Sigmoid colon (tissue), 7 donors: ENCODE results near the gene NPAS2. TPM values are rescaled to one million over a fixed set of nuclear protein-coding genes. Genes with fewer than 3 reads are reported as not detected.

Source experiments
- DNase-seq: peaks from one replicate; pipeline ENCODE4 v3.0.0-alpha.2; 2019
- H3K27ac ChIP-seq, 4 donors: fragments of 200-600 bp; sonication (generic); one replicate each; pipeline ENCODE4 v1.5.1; 2016 to 2019; ENCODE audit warnings: mild to moderate bottlenecking in 1 of 4
- H3K27me3 ChIP-seq, 3 donors: fragments of 200-600 bp; sonication (generic); one replicate each; pipeline ENCODE4 v1.5.1; 2019; ENCODE audit warnings: mild to moderate bottlenecking in 1 of 3
- H3K36me3 ChIP-seq, 4 donors: fragments of 200-600 bp; sonication (generic); one replicate each; pipeline ENCODE4 v1.5.1; 2016 to 2019
- H3K4me1 ChIP-seq, 4 donors: fragments of 200-600 bp; sonication (generic); one replicate each; pipeline ENCODE4 v1.5.1; 2017 to 2019
- H3K4me3 ChIP-seq, 4 donors: fragments of 200-600 bp; sonication (generic); one replicate each; pipeline ENCODE4 v1.5.1; 2017 to 2019; ENCODE audit warnings: mild to moderate bottlenecking in 2 of 4, moderate library complexity in 1 of 4
- H3K9me3 ChIP-seq, 4 donors: fragments of 200-600 bp in 3 of 4; sonication (generic) in 3 of 4; one replicate each; pipeline versions ENCODE4 v1.5.1 to v1.6.1; 2013 to 2019
- EP300 ChIP-seq, 4 donors: sonication (generic); formaldehyde crosslinking; IDR thresholded peaks; one replicate each; pipeline ENCODE4 v1.6.1; 2017; ENCODE audit warnings: antibody characterized with exemption in 4 of 4
- POLR2A ChIP-seq, 2 donors: fragments of 450-650 bp; IDR thresholded peaks; one replicate each; pipeline ENCODE4 v1.6.1; 2016; ENCODE audit warnings: antibody characterized with exemption in 2 of 2, mild to moderate bottlenecking in 2 of 2, moderate library complexity in 2 of 2
- POLR2AphosphoS5 ChIP-seq, 4 donors: sonication (generic); formaldehyde crosslinking; IDR thresholded peaks; one replicate each; pipeline ENCODE4 v1.6.1; 2017; ENCODE audit warnings: antibody characterized with exemption in 4 of 4
- WGBS, 2 donors: extraction: QIAGEN DNeasy Blood & Tissue Kit; methylation state at CpG; one replicate each; pipeline ENCODE4 v1.1.7; 2013; 5-methylcytosine and 5-hydroxymethylcytosine counted together
- intact Hi-C: fragments of 100-400 bp; cut with DNase I; formaldehyde crosslinking; loops from one replicate; pipeline ENCODE4 v1.15.1; 2023
- polyA plus RNA-seq, 3 donors: library from polyadenylated mRNA; stranded (reverse); fragments of 200-250 nt; gene quantifications; one replicate each; pipeline ENCODE4 v1.2.3, GENCODE V29; 2013
- total RNA-seq, 4 donors: library from RNA; depleted of rRNA; stranded (reverse); fragments of >200 nt; gene quantifications; one replicate each; pipeline ENCODE4 v1.1.0, GENCODE V29; 2016
- TF ChIP-seq, protein P1 (sequence below), 4 experiments: fragments of 450-650 bp in 3 of 4; fragments of 200-600 bp in 1 of 4; IDR thresholded peaks; one replicate each; pipeline ENCODE4 v1.5.1; 2016 to 2019; ENCODE audit warnings: antibody characterized with exemption in 4 of 4, mild to moderate bottlenecking in 3 of 4, moderate library complexity in 2 of 4
- donor health status: healthy with polysubstance abuse.
- donor health status: Bipolar disorder and iron deficiency.
- donor health status: healthy.

The NPAS2 gene
- total and polyA plus RNA-seq, 7 donors = 14.2 to 53.9 (median 23.2) TPM

DNA sequence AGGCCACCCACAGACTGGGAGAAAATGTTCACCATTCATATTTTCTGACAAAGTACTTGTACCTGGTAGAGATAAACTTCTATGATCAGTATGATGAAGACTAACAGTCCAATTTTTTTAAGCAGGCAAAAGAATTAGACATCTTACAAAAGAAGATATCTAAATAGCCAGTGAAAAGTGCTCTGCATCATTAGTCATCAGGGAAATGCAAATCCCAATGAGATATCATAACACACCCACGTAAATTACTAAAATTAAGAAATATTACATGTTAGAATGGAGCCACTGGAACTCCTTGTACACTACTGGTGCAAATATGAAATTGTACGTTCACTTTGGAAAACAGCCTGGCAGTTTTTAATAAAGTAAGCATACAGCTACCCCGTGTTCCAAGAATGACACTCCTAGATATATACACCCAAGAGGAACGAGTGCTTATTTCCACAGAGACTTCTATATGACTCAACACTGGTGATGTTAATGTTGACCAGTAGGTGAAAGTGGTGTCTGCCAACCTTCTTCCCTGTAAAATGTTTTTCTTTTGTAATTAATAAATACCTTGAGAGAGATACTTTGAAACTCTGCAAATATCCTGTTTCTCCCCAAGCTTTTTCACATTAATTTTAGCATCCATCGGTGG lies 80.3 kb downstream of the NPAS2 start:
- H3K27ac ChIP-seq = no peak overlapping the region
- H3K27me3 ChIP-seq = no peaks in the 10 kb centered on the region
- no peaks in the 10 kb centered on the region for H3K9me3 ChIP-seq
- 93 to 96% methylated on average over 5 of the region's 5 CpGs for WGBS, 2 donors
- no peak overlapping the region for H3K4me3 ChIP-seq
- TF ChIP-seq EP300 (IDR thresholded peaks at IDR 0.05) = no peak
- H3K36me3 ChIP-seq = peaks cover 0 to under 1% (median 0%) of the 10 kb centered on the region in 4 donors
- DNase-seq = no peak
- H3K4me1 ChIP-seq = peaks cover 0 to 25% (median 24%) of the 10 kb centered on the region in 4 donors
- intact Hi-C loops = no loop called here

DNA sequence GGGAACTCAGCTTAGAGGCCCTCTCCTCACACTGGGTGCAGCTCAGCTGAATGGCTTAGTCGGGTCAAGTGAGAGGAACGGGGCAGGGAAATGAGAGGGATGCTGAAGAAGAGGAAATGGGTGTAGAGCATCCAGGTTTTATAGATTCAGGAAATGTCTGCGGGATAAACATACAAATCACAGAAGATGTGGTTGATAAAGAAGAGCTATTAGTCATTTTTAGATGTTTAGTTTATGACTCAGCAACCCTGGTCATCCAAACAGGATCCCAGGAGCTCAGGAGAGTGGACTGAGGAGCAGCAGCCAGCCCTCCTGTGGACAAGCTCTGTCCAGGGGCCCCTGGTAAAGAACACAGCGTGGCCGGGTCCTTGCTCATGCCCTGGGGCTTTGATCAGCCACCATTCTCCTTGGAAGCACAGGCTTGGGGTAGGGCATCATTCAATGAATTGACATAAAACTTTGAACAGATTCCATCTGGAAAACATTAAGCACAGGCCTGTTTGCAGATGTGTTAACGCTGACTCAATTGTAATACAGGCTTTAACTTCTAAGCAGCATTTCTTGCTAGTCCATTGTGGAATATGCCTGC lies 83.0 kb downstream of the NPAS2 start:
- TF ChIP-seq EP300 (IDR thresholded peaks at IDR 0.05) = no peak
- no peak for TF ChIP-seq POLR2A (IDR thresholded peaks at IDR 0.05)
- TF ChIP-seq, protein P1, sequence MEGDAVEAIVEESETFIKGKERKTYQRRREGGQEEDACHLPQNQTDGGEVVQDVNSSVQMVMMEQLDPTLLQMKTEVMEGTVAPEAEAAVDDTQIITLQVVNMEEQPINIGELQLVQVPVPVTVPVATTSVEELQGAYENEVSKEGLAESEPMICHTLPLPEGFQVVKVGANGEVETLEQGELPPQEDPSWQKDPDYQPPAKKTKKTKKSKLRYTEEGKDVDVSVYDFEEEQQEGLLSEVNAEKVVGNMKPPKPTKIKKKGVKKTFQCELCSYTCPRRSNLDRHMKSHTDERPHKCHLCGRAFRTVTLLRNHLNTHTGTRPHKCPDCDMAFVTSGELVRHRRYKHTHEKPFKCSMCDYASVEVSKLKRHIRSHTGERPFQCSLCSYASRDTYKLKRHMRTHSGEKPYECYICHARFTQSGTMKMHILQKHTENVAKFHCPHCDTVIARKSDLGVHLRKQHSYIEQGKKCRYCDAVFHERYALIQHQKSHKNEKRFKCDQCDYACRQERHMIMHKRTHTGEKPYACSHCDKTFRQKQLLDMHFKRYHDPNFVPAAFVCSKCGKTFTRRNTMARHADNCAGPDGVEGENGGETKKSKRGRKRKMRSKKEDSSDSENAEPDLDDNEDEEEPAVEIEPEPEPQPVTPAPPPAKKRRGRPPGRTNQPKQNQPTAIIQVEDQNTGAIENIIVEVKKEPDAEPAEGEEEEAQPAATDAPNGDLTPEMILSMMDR (IDR thresholded peaks at IDR 0.05) = no peak
- peak in 1 of 4 donors; percentile 25 for TF ChIP-seq POLR2AphosphoS5 (IDR thresholded peaks at IDR 0.05)
- Histone ChIP-seq H3K9me3 (no peaks in the 10 kb centered on the region), H3K4me1 (peaks cover 0 to 15% (median 12%) of the 10 kb centered on the region in 4 donors), H3K4me3 (no peak overlapping the region), H3K36me3 (peaks cover 0 to 5% (median 0%) of the 10 kb centered on the region in 4 donors), H3K27ac (peak overlapping the region in 2 of 4 donors; percentile 12 to 39), H3K27me3 (no peaks in the 10 kb centered on the region)
- no peak for DNase-seq
- intact Hi-C loops = no loop called here
- 53 to 66% methylated on average over 6 of the region's 6 CpGs for WGBS, 2 donors

DNA sequence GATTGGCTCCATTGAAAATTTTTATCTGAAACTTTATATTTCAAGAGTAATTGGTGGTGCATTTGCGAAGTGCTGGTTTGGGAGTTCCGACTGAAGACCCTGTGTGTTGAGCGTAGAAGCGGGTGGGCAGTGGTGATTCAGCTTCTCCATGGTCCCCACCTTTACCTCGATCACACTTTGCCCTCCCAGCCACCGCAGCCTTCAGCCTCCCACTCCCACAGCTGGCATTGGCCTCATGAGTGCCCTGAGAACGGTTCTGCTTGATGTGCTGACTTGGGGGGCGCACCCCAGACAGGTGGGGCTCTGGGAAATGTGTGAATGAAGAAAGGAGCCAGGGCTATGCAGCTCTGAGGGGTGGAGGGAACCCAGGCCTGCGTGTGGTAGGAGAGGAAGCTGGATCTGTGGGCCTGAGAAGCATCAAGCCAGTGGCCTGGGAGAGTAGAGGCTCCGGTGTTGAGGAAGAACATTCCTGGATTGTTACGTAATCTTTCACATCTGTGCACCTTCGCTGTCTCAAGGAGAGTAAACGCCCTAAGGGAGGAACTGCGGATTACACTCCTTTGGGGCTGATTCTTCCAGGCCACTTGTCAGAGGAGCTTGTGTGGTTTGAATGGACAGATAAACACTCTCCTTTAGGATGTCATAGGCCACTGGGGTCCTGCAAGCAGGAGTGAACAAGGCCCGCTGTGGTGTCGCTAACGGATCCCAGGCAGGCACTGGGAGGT lies 83.8 kb downstream of the NPAS2 start:
- no peak overlapping the region for H3K4me3 ChIP-seq
- intact Hi-C loops = no loop called here
- peaks cover 0 to 15% (median 12%) of the 10 kb centered on the region in 4 donors for H3K4me1 ChIP-seq
- peaks cover 0 to 5% (median 0%) of the 10 kb centered on the region in 4 donors for H3K36me3 ChIP-seq
- no peaks in the 10 kb centered on the region for H3K9me3 ChIP-seq
- TF ChIP-seq, protein P1 (IDR thresholded peaks at IDR 0.05) = no peak
- TF ChIP-seq POLR2AphosphoS5 (IDR thresholded peaks at IDR 0.05) (no peak), EP300 (IDR thresholded peaks at IDR 0.05) (no peak), POLR2A (IDR thresholded peaks at IDR 0.05) (no peak)
- WGBS, 2 donors = 91 to 92% methylated on average over 17 of the region's 17 CpGs
- DNase-seq = no peak
- H3K27ac ChIP-seq = peak overlapping the region in 2 of 4 donors; percentile 12 to 39
- H3K27me3 ChIP-seq = no peaks in the 10 kb centered on the region

DNA sequence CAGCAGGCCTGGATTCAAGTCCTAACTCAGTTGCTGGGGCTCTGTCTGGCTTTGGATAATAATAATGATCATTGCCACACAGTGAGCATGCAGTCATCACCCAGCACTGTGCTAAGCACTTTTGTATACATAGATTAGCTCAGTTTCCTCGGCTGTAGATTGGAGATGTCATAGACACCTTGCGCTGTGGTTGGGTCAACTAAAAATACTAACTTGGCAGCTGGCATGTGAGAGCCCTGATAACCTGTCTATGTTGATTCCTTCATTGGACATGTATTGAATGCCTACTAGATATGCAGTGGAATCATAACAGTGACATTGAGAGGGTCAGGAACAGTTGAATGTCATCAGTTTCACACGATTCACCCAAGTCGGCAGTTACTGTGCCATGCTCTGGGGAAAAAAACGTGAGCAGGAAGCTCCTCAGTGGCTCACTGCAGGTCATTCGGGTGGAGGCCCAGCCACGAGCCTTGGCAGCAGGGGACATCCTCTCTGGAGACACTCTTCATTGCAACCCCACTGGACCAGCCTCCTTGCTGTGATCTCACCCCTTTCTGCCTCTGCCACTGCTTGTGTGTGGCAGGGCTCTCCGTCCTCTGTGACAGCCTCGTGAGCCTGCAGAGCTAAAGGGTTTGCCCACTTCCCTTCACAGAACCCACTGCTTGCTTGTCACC lies 85.3 kb downstream of the NPAS2 start:
- H3K4me1 ChIP-seq = peaks cover 0 to 15% (median 12%) of the 10 kb centered on the region in 4 donors
- TF ChIP-seq EP300 (IDR thresholded peaks at IDR 0.05) (no peak), POLR2AphosphoS5 (IDR thresholded peaks at IDR 0.05) (no peak), POLR2A (IDR thresholded peaks at IDR 0.05) (no peak)
- TF ChIP-seq, protein P1 (IDR thresholded peaks at IDR 0.05) = no peak
- intact Hi-C loops = no loop called here
- 89 to 90% methylated on average over 9 of the region's 9 CpGs for WGBS, 2 donors
- no peaks in the 10 kb centered on the region for H3K9me3 ChIP-seq
- no peak for DNase-seq
- H3K4me3 ChIP-seq = no peak overlapping the region
- H3K27me3 ChIP-seq = no peaks in the 10 kb centered on the region
- no peak overlapping the region for H3K27ac ChIP-seq
- peaks cover 0 to 5% (median 0%) of the 10 kb centered on the region in 4 donors for H3K36me3 ChIP-seq
